Prostate gland (tissue), 2 donors: ENCODE data around the gene CYP19A1. TPM values are rescaled to one million over a fixed set of nuclear protein-coding genes. Genes with fewer than 3 reads are reported as not detected.
A peak's percentile ranks its signal among the peaks of the same experiment; 100 is the strongest.

Experiments
- DNase-seq: peaks from one replicate; pipeline ENCODE4 v3.0.0-alpha.2; 2019; ENCODE audit warnings: low spot score
- H3K27ac ChIP-seq, 2 donors: fragments of 200-600 bp; sonication (generic); 2 replicates each; pipeline ENCODE4 v1.5.1; 2017 to 2019
- H3K27me3 ChIP-seq: fragments of 200-600 bp; sonication (generic); replicated peaks from 2 replicates; pipeline ENCODE4 v1.5.1; 2019; ENCODE audit not compliant: insufficient read depth
- H3K36me3 ChIP-seq, 2 donors: fragments of 200-600 bp; sonication (generic); 1 replicate in 1 of 2; 2 replicates in 1 of 2; pipeline versions ENCODE4 v1.5.1 to v1.8.1; 2017 to 2019
- H3K4me1 ChIP-seq: fragments of 200-600 bp; sonication (generic); replicated peaks from 2 replicates; pipeline ENCODE4 v1.5.1; 2019
- H3K4me3 ChIP-seq, 2 donors: fragments of 200-600 bp; sonication (generic); 2 replicates each; pipeline ENCODE4 v1.5.1; 2017 to 2019
- H3K9me3 ChIP-seq: fragments of 200-600 bp; sonication (generic); 2 replicates; pipeline ENCODE4 v1.5.1; 2017
- POLR2A ChIP-seq: fragments of 450-650 bp; IDR thresholded peaks from one replicate; pipeline ENCODE4 v1.6.1; 2016; ENCODE audit warnings: antibody characterized with exemption, mild to moderate bottlenecking
- POLR2AphosphoS5 ChIP-seq: sonication (generic); formaldehyde crosslinking; IDR thresholded peaks from one replicate; pipeline ENCODE4 v1.6.1; 2017; ENCODE audit warnings: antibody characterized with exemption
- WGBS: methylation state at CpG from one replicate; pipeline ENCODE4 v1.1.5; 2018; 5-methylcytosine and 5-hydroxymethylcytosine counted together
- intact Hi-C: fragments of 100-400 bp; cut with DNase I; formaldehyde crosslinking; loops from one replicate; pipeline ENCODE4 v1.14.2; 2022
- total RNA-seq, 2 donors: library from RNA; depleted of rRNA; stranded (reverse); fragments of >200 nt; gene quantifications; one replicate each; pipeline ENCODE4 v1.1.0, GENCODE V29; 2016
- TF ChIP-seq, protein P1 (sequence below), 4 experiments: fragments of 200-600 bp in 2 of 4; fragments of 450-650 bp in 2 of 4; sonication (generic) in 2 of 4; IDR thresholded peaks; 1 replicate in 3 of 4; 2 replicates in 1 of 4; pipeline ENCODE4 v1.5.1; 2016 to 2019; ENCODE audit warnings: antibody characterized with exemption in 4 of 4, mild to moderate bottlenecking in 2 of 4, moderate library complexity in 2 of 4

Gene CYP19A1
- total RNA-seq, 2 donors from 2014 or later = 4.4 TPM; not detected in 1

DNA sequence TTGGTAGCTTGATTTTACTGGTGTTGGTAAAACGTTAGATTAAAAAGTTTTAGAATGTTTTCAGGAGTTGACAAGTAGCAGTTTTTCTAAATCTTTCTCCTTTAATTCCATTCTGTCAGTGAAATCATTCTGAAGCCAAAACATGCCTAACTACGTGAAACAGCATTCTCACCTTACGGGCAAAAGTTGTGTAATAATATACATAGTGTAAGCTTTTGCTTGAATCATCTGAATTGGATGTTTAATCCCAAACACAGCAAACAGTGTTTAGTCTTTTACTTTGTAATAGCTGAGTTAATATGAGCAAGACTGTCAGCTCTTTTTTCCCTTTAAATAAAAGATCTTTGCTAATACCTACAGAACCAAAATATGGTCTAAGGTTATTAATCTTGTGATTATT lies 100.6 kb downstream of the CYP19A1 start:
- no peaks in the 10 kb centered on the region for H3K27me3 ChIP-seq
- TF ChIP-seq POLR2A (no peak), POLR2AphosphoS5 (no peak)
- TF ChIP-seq, protein P1, sequence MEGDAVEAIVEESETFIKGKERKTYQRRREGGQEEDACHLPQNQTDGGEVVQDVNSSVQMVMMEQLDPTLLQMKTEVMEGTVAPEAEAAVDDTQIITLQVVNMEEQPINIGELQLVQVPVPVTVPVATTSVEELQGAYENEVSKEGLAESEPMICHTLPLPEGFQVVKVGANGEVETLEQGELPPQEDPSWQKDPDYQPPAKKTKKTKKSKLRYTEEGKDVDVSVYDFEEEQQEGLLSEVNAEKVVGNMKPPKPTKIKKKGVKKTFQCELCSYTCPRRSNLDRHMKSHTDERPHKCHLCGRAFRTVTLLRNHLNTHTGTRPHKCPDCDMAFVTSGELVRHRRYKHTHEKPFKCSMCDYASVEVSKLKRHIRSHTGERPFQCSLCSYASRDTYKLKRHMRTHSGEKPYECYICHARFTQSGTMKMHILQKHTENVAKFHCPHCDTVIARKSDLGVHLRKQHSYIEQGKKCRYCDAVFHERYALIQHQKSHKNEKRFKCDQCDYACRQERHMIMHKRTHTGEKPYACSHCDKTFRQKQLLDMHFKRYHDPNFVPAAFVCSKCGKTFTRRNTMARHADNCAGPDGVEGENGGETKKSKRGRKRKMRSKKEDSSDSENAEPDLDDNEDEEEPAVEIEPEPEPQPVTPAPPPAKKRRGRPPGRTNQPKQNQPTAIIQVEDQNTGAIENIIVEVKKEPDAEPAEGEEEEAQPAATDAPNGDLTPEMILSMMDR (IDR thresholded peaks at IDR 0.05) = no peak
- no peak overlapping the region for H3K4me3 ChIP-seq
- no peak for DNase-seq
- 64% methylated on average over 3 of the region's 3 CpGs for WGBS
- H3K4me1 ChIP-seq = no peaks in the 10 kb centered on the region
- intact Hi-C loops = no loop called here
- H3K27ac ChIP-seq = no peak overlapping the region
- no peaks in the 10 kb centered on the region for H3K9me3 ChIP-seq
- H3K36me3 ChIP-seq = no peaks in the 10 kb centered on the region

DNA sequence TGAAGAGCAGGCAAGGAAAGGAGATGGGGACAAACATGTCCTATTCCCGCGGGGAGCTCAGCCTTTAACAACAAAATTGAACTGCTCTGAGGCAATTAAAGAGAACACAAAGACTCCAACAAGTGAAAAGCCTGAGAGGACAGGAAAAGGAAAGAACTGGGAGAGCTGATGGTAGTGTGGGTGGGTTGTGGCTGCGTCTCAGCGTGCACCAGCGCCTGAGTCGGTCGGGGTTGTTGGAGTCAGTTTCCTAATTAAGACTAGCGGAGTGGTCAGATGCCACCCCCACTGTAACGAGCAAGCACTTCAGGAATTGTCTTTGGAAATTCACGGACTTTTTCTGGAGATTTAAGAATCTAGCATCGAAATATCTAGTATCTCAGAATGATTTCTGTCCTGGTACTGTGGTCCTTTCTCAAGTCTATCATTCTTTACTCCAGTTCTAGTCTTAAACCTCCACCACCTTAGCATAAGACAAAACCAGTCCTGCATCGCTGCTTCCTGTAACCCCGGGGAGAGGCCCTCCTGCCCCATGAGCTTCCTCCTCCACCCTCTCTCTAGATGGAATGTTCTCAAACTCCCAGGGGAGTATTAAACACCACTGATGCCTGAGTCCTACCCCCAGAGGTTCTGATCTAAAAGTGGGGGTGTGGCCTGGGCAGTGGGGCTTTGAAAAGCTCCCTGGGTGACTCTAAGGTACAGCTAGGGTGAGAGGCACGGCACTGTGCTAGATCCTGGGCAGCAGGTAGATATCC lies 104.0 kb downstream of the CYP19A1 start:
- Histone ChIP-seq H3K9me3 (no peaks in the 10 kb centered on the region), H3K4me3 (no peak overlapping the region), H3K4me1 (no peaks in the 10 kb centered on the region), H3K36me3 (no peaks in the 10 kb centered on the region), H3K27ac (no peak overlapping the region), H3K27me3 (no peaks in the 10 kb centered on the region)
- intact Hi-C loops = no loop called here
- 69% methylated on average over 14 of the region's 14 CpGs for WGBS
- TF ChIP-seq, protein P1 (IDR thresholded peaks at IDR 0.05) = no peak
- TF ChIP-seq POLR2AphosphoS5 (no peak), POLR2A (no peak)
- DNase-seq = no peak

DNA sequence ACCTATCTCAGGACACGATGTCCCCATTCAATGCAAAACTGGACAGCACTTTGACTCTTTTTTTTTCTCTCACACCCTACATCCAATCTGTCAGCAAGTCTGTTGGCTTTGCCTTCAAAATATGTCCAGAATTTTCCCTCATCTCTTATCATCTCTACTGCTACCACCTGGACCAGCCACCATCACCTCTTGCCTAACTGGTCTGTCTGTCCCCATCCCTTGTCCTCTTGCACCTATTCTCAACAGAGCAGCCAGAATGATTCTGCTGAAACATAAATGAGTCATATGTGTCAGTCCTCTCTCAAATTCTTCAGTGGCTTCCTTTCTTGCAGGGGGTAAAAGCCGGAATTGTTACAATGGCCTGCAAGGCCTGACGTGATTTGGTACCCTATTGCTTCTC lies 105.8 kb downstream of the CYP19A1 start:
- intact Hi-C loops = no loop called here
- WGBS = 81% methylated on average over 3 of the region's 3 CpGs
- no peak for TF ChIP-seq POLR2AphosphoS5
- no peak for TF ChIP-seq POLR2A
- TF ChIP-seq, protein P1 (IDR thresholded peaks at IDR 0.05) = no peak
- Histone ChIP-seq H3K36me3 (no peaks in the 10 kb centered on the region), H3K27ac (no peak overlapping the region), H3K9me3 (no peaks in the 10 kb centered on the region), H3K27me3 (no peaks in the 10 kb centered on the region), H3K4me1 (no peaks in the 10 kb centered on the region), H3K4me3 (no peak overlapping the region)
- DNase-seq = no peak

DNA sequence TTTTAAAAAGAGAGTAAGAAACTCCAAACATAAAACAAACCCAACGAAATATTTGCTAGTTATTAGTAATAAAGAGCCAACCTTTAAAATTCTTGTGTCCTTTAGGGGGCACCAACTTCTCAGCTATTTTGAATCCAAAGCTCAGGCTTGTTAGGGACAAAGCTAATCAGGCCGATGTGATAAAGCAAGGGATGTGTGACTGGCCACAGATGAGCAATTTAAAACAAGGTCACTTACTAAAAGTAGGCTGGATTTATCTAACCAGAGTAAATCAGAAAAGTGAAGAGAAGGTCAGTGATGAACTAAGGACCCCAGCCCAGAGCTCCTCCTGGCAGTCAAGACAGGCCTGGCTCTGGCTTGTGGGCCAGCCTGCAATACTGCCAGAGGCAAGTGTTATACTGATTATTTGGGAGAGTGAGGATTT lies 108.5 kb downstream of the CYP19A1 start:
- Histone ChIP-seq H3K36me3 (no peaks in the 10 kb centered on the region), H3K4me1 (no peaks in the 10 kb centered on the region), H3K9me3 (no peaks in the 10 kb centered on the region), H3K4me3 (no peak overlapping the region), H3K27ac (no peak overlapping the region), H3K27me3 (no peaks in the 10 kb centered on the region)
- intact Hi-C loops = loop anchor here (5.0 kb wide), 1 partner anchor 152 kb away; no protein-coding TSS in a partner anchor
- DNase-seq = no peak
- no peak for TF ChIP-seq POLR2AphosphoS5
- TF ChIP-seq, protein P1 (IDR thresholded peaks at IDR 0.05) = peak in 1 of 4 experiments; percentile 22
- WGBS = 25% methylated on average over 2 of the region's 2 CpGs
